Globus pallidus (tissue), 1 donor: ENCODE results near the gene FCN2.
"Not testable (repeated sequence)": the region's sequence is repeated elsewhere in the genome, so short reads cannot be mapped to it uniquely, and the experiment has no call there.

Experiments
- DNase-seq: peaks from one replicate; pipeline ENCODE4 v3.0.0-alpha.2; 2015; ENCODE audit warnings: low spot score

The FCN2 gene

GRCh38 chr9:134847752-134848432 is 32.7 kb upstream of the FCN2 start:
- DNase-seq, result no peak

DNA sequence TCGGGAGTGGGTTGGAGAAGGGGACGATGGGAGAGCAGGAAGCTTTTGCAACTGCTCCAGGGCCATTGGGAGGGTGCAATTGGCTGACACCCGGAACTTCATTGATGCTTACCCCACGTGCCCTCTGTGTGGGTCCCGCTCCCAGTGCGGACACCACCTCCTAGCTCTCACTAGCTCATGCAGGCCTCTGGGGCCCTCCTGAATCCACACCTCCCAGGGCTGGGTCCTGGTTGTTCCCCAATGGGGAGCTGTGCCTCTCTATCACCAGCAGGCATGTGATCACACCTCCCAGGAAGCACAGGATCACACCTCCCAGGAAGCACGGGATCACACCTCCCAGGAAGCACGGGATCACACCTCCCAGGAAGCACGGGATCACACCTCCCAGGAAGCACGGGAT is 32.1 kb upstream of the FCN2 start:
- DNase-seq, result no peak

DNA sequence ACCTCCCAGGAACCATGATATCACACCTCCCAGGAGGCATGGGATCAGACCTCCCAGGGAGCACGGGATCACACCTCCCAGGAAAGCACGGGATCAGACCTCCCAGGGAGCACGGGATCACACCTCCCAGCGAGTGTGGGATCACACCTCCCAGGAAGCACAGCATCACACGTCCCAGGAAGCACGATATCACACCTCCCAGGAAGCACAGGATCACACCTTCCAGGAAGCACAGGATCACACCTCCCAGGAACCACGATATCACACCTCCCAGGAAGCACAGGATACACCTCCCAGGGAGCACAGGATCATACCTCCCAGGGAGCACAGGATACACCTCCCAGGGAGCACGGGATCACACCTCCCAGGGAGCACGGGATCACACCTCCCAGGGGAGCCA is 30.0 kb upstream of the FCN2 start:
- no peak for DNase-seq

DNA sequence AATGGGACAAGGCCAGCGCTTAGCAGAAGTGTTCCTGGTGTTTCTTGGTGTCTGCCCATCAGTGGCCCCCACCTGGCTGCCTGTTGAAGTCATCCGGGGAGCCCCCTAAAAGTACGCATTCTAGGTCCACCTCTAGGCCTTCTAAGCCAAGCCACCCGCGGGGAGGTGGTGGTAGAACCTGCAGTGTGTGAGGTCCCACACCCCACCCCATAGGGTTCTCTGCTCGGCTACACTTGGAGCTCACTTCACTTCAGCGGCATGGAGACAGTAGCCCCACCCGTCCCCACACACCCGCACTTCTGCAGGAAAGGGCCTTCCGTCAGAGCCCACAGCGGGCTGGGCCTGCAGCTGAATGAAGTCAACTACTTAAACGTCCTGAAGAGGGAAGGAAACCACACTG is 29.6 kb upstream of the FCN2 start:
- DNase-seq, result no peak

DNA sequence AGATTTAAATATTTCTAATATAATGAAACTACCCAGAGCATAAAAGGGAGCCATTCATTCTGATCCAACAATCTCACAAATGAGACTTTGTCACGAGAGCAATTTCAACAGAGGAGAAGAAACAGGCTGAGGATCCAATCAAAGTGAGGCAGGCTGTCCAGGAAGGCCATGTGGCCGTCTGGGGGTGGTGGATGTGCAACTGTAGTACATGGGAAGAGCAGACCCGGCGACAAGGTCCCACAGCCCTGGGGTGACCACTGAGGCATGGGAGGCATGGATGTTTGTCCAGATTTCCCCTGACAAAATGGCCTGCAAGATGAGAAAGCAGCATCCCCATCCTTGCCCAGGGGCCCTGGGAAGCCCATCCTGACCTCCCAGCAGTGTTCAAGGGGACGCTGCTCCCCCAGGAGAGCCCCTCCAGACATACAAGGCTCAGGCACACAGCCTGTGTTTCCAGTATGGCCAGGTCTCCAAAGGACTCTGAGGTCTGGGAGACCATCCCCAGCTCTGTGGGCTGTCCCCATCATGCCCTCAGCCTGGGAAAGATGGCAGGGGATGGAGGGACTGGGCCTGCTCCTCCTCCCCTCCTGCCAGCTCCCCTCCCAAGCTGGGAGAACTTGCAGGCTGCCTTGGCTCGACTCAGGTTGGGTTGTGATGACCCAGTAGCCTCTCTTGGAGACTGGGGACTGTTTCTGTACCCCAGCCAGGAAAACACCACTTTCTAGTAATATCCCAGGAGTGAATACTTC is 27.5 kb upstream of the FCN2 start:
- DNase-seq, result no peak

DNA sequence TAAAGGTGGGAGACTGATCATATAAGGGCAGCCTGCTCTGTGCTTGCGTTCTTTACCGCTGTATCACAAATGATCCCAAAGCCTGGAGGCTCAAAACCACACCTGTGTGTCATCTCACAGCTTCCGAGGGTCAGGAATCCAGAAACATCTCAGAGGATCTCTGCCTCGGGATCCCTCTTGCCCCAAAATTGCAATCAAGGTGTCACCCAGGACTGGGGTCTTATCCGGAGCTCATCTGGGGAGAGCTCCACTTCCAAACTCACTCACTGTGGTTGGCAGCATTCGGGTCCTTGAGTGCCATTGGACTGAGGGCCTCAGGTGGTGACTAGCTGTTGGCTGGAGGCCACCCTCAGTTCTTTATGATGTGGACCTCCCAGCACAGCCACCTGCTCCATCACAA is 26.7 kb upstream of the FCN2 start:
- no peak for DNase-seq

DNA sequence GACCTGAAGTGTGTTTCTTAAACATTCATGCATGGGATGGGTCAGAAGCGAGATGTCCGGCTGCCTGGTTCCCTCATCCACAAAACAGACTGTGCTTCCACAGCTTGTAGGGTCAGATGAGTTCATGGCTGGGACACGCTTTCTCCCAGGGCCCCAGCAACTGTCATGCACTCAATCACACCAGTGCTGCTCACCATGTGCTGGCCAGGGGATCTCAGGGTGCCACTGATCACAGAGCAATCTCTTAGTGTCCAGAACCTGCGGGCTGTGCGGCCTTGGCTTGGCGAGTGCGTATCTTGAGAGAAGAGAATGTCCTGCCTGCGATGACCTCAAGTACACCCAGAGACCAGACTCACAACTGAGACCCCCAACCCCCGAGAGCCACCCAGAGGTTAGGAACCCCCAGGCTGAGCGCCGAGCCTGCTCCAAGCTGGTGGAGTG is 26.0 kb upstream of the FCN2 start:
- DNase-seq, result no peak

- DNase-seq, result no peak
Measured at GRCh38 chr9:134855231-134855899, 25.2 kb upstream of the FCN2 start.

- DNase-seq, result no peak
Measured at GRCh38 chr9:134855900-134856377, 24.7 kb upstream of the FCN2 start.

- not testable (repeated sequence) for DNase-seq
Measured at GRCh38 chr9:134857451-134857850, 23.2 kb upstream of the FCN2 start.

DNA sequence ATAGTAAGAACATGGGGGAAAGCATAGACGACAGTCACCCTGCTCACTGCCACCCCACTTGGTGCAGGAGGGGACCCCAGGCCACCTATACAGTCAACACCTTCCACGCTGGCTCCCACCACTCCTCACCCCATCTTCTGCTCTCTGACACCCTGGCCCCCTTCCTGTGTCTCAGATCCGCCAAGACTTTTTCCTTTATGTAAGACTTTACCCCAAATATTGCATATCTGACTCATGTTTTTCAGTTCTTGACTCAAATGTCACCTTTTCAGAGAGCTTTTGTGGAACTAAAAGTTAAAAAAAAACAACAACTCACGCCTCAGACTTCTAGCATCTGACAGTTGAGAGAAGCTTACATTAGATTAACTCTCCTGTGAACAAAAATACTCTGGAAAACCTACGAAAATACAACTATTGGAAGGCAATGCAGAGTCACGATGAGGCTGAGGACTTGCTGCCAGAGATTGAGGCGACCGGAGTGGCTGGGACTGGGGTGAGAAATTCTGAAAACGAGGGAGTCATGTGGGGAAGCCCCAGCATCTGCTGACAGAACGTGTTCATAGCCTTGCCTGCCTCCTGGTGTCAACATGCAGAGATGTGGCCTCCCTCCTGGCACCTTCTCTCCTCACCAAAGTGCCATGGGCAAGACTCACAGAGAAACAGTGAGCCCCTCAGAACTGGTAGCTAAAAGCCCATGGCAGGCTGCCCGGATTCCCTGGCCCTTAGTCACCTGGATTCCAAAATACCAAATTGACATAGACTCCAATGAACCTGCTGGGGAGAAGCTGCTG is 22.4 kb upstream of the FCN2 start:
- DNase-seq, result no peak

DNA sequence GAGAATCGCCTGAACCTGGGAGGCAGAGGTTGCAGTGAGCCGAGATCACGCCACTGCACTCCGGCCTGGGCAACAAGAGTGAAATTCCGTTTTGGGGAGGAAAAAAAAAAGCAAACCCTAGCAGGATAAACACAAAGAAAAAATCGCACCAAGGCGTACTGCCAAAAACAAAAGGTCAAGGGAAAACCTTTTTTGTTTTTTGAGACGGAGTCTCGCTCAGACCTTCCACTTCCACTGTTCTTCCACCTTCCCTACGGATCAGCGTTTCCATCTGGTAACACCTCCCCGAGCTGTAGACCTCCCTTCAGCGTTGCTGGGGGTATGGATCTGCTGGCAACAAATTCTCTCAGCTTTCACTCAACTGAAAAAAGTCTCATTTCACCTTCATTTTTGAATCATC is 20.1 kb upstream of the FCN2 start:
- DNase-seq, result no peak

GRCh38 chr9:134861595-134862334 is 18.8 kb upstream of the FCN2 start:
- no peak for DNase-seq

- no peak for DNase-seq
Measured at GRCh38 chr9:134863306-134863902, 17.2 kb upstream of the FCN2 start.

DNA sequence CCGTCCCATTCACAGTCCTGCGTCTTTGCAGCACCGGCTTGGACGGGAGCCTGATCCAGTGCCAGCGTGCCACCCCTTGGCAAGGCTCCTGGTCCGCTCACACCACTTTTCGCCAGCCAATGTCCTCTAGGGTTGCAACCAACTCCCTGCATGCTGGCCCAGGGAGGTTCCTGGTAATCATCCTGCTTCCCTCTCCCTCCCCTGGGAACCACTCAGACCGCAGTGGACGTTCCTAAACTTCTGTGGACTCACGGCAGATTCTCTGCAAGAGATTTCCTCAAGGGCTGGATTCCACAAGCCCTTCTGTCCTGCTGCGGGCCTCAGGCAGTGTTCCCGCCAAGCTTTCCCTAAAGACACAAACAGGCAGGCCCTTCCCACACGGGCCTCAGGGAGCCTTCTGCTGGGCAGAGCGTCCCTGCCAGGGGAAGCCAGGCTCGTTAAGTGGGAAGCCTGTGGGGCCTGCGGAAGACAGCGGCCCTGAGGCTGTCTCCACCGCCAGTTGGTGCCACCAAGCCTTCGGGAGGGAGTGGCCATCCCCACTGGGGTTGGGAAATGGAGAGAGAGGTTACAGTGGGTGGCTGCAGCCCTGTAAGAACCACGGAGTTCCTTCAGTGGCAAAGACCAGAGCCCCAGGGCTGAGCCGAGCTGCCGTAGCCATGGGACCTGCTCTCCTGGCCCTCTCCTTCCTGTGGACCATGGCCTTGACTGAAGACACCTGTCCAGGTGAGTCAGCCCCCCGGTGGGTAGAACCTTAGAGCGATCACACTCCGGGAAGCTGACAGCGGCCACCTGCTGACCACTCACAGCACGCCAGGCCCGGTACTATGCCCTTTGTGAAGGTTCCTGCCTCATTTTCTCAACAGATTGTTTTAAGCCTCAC is 16.4 kb upstream of the FCN2 start:
- DNase-seq, result no peak

DNA sequence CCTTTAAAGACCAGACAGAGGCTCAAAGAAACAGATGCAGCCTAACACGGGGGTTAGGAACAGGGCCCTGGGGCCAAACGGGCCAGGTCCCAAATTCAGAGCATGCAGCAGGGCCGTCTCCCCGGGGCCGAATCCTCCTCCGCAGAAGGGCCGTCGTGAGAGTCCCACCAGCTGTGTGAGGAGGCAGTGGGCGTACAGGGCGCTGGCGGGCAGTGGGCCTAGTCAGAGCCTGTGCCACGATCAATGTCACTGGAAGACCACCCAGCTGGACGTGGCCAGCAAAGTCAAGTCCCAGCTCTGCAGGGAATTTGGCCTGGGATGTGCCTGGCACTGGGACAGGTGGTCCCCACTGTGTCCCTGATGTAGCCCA is 15.8 kb upstream of the FCN2 start:
- DNase-seq, result no peak

DNA sequence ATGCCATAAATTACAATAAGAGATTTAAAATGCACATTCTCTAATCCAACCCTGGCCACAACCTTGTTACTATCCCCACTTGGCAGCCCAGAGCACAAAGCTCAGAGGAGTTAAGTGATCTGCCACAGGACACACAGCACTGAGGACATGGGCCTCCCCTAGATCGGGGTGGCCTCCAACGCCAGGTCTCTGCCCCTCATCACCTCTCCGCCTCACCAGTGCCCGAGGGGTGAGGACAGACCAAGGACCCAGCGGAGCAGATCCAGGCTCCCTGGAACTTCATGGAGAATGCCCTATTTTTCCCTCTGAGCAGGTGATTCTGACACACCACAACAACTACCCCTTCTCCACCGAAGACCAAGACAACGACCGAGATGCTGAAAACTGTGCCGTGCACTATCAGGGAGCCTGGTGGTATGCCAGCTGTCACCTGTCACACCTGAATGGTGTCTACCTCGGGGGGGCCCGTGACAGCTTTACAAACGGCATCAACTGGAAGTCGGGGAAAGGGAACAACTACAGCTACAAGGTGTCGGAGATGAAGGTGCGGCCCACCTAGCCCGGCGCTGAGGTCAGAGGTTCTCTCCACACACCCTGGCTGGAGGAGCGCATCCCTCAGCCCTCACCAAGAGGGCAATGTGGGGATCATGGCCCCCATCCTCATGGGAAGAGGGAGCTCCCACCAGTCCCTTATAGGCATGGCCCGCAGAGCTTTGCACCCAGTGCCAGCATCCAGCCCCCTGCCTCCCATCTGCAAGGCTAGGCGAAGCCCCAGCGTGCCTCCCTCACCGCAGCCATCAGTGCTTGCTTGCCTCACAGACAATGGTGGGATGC is 12.5 kb upstream of the FCN2 start:
- no peak for DNase-seq

DNA sequence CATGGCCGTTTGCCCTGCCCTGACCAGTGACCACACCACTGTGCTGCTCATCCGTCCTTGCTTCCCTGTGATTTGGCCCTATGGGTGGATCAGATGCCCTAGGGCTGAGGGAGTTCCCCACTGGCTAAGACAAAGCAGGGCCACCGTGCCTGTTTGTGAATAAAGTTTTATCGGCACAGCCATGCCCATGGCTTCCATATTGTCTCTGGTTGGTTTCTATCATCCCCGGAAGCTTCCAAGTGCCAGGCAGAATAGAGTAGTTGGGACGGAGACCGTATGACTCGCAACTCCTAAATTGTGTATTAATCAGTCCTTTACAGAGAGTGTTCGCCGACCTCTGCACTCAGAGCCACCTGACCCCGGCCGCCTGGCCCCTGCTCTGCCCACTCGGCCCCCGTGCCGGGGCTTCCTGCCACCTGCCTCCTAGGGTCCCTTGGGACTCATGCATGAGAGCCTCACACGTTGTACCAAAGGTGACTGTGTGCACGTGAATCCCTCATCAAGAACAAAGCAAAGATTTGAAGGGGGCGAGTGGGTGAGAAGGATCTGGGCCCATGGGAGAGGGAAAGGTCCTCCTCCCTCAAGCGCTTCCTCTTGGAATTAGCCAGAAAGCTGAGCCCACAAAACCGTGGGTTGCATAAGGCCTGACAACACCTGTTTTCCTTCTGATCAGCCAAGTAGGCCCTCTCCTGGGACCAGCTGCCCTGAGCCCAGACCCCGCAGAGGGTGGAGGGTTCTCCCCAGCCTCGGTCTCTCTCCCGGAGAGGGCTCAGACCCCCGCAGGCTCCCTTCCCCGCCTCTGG is 11.7 kb upstream of the FCN2 start:
- no peak for DNase-seq
